GM19463 (cell line): ENCODE data around the gene TUG1.

Source experiments
- ATAC-seq: cut with Tn5 transposase; IDR thresholded peaks from one replicate; pipeline ENCODE4 v1.9.1; 2021; ENCODE audit warnings: mild to moderate bottlenecking, moderate library complexity; ENCODE audit not compliant: unreplicated experiment

Gene TUG1

DNA sequence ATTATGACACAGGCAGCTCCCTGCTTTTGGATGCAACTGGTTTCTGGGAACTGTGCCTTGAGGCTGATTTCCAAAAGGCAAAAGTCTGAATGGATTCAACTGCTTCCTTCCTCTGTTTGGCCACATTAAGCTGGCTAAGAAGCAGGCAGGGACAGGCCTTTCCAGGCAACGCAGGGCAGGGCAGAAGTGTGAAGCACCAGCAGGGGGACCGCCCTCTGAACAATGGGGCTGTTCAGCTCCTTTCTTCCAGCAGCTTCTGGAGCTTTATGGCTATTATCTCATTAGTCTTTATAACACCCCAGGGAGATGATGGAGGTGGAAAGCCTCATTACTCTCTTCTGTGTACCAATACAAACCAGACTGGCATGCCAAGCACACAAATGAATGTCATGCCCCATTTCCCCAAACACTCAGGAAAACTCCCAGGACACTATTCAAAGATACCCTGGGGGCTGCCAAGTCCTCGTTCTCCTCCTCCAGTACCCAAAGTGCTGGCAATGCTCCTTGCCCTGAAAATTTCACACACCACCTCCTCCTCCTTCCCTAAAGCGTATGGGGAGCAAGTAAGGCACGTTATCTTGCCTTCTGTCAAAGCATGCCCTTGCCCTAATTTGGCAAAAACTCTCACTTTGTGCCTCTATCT lies 21.8 kb upstream of the TUG1 start:
- ATAC-seq = no peak

DNA sequence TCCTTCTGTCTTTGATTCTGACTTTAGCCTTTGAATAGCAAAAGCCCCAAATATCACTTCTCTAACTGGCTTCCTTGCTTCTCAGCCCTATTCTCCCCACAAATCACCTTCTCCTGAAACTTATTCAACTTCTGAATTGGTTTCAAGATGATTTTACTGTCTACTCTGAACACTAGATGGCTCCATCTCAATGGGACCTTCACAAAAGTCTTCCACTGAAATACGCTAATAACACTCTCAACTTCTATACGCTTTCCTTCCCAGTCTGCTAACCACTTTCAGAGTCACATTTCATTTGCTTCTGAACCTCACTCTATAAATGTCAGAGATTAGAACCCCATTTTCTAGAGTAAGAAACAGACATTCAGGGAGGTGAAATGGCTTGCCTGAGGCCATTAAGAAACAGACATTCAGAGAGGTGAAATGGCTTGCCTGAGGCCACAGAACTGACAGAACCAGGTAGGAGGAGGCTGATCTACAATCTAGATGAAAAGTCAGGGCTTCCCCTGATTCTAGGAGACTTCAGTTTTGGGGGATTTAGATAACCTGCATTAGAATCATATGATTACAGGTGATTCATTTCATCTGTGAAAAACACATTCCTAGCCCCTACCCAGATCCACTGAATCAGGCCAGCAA lies 21.1 kb upstream of the TUG1 start:
- ATAC-seq = no peak

DNA sequence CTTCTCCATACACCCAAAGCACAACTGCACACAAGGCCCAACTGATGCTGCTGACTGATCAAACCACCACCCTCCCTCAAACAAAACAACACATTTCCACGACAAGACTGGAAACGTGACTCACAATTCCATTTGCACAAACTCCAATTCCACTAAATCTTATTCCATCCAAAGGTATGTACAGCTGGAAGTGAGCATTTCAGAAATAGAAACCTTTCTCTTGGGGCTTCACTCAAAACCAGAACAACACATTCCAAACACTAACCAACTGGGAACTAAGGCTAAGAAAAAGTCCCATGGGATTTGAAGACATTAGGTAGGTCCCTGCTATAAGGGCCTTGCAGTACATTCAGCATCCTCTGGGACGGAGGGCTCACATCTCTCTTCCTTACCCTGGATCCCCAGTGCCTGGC lies 20.1 kb upstream of the TUG1 start:
- ATAC-seq = no peak

DNA sequence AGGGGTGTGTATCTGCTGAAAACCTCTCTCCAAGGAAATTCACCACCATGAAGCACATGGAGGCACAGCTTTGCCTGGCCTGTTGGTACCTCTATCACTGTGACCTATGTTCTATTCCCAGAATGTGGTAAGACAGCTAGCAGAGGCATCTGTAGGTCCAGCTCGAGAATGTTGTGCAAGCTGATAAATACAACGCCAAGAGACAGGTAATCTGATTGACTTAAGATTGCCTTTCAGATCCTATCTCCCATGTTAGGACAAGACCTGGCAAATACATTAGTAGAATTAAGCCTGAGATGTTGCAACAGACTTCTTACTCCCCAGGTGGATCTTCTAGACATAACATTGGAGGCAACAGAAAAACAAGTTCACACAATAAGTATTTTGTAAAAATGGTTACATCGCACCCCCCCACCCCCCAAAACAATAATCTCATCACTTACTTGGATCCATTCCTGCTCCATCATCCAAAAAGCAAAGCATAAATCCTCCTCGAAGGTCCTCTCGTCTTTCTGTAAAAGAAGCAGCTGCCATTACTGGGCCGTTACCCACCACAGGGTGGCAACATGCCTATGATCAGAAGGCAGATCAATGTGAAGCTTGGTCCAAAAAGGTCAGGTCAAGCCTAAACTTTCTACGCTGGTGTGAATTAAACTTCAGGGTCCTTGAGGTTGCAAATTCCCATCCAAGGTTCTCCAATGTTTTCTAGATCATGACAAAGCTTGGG lies 19.0 kb upstream of the TUG1 start:
- no peak for ATAC-seq

DNA sequence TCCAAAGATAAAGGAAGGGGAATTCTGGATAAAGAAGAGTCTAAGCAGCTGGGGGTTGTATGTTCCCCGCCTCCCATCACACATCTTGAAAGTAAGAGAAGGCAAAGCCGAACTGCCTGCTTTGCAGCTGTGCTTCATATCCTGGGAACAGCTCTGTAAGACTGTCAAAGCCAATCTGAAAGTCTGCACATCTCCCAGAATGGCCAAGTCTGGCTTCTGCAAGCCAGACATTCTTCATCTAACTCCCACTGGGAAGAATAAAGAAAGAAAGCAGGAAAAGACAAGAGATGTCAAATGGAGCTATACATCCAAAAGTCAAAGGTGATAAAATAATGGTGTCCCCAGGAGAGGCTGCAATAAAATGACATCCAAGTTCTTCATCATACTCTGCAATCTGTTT lies 15.9 kb upstream of the TUG1 start:
- no peak for ATAC-seq

DNA sequence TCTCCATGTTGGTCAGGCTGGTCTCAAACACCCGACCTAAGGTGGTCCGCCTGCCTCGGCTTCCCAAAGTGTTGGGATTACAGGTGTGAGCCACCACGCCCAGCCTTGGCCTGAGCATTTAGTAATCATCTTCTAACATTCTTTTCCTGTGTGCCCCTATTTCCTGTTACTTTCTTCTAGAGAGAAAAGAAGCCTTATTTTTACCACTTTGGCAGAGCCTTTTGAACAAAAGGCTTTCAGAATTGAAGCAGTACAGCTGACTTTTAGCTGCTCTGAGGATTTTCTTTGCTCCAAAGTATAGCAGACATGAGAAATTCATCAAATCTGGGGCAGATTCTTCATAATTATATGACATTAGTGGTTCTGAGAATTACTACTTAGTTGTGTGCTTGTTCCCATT lies 13.9 kb upstream of the TUG1 start:
- no peak for ATAC-seq

DNA sequence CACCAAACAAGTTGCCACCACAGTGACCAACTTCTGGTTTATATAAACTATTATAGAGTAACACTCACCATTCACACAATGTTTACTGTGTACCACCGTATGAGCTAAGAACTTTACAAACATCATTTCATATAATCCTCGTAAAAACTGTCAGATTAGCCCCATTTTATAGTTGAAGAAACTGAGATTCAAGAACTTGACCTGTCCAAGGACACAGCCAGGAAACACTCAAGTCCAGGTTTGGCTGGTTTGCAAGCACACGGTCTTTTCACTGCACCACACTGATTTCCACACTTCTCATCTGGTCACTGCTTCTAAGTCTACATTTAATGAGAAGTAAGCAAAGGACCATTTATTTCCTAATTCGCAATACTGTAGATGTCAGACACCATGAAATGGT lies 4.2 kb upstream of the TUG1 start:
- no peak for ATAC-seq

DNA sequence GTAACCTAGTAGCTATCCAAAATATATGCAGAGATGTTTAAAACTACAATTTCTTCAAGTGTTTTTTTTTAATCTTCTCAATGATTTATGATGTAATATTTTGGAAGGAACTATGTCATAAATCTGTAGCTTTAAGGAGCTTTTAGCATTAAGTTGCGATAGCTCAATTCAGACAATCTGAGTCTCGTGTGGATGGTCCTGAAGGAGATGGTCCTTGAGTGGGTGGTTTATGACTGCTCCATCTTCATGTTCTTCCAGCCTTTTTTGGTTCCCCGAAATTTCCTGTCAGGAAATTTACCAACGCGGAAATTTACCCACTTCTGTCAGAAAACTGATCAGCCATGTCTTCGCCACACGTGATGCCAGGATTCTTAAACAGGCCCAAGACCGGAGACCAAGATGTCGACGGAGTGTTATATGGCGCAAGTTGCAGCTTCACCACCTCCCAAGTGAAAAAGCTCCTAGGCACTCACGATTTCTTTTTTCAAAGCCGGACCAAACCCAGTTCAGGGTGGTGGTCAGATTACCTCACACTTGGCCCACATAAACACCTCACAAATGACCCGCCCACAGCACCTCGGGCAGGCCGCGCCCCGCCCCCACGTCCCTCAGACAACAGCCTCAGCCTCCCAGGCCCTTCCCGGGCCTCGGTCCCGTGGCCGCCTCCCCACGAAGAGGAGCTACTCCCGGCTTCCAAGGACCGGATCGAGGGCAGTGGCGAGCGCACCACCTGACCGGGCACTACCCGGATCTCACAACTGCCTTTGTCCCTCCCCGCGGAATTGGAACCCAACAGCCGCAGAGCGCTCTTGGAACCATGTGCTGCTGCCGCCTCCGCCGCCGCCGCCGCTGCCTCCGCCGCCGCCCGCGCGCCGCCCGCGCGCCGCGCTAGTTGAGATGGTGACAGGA lies 796 bp upstream of the TUG1 start, which contains the start of gene MORC2:
TSS of gene MORC2 (minus strand) at position 760 of the 909 bp plus-strand sequence. CDS start 885 bp downstream, outside the sequence.
- ATAC-seq = peak; percentile 27

DNA sequence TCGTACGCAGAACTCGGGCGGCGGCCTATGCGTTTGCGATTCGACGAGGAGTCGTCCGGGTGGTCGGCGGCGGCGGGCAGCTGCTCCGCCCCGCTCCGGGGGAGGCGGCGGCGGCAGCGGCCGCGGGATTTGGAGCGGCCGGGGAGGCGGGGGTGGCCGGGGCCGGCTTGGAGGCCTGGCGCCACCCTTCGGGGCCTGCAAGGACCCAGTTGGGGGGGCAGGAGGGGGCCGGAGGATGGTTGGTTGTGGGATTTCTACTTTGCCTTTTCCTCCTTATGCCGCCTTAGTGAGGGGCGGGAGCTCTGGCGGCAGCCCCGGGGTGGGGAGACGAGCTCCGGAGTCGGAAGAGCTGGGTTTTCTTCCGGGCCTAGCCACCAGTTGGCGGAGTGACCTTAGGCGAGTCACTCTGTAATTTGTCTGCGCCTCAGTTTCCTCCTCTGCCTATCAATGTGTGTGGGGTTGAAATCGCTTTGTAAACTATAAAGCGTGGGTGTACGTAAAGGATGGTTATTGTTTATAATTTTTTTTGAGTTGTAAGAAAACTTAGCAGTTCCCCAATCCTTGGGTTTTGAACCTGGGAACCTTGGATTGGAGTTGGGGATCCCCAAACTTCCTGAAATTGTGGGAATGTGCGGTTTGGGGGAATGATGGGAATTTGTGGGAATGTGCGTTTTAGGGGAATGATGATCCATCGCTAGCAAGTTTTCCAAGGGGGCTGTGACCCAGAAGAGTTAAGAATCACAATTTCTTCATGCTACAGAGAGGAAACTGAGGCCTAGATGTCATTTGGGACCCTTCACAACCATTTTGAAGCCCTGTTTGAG lies 679 bp downstream of the TUG1 start:
- peak; percentile 31 for ATAC-seq

DNA sequence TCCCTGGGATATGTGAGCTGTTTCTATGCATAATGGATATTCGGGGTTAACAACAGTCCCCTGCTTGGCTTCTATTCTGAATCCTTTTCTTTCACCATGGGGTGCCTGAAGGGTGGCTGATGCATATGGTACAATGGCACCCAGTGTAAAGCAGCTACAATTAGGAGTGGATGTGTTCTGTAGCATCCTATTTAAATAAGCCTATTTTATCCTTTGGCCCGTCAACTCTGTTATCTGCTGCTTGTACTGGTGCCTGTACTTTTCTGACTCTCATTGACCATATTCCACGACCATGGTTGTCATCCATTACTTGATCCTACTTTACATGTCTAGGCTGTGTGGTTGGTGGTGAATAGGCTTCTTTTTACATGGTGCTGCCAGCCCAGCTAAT lies 1.3 kb downstream of the TUG1 start:
- no peak for ATAC-seq

DNA sequence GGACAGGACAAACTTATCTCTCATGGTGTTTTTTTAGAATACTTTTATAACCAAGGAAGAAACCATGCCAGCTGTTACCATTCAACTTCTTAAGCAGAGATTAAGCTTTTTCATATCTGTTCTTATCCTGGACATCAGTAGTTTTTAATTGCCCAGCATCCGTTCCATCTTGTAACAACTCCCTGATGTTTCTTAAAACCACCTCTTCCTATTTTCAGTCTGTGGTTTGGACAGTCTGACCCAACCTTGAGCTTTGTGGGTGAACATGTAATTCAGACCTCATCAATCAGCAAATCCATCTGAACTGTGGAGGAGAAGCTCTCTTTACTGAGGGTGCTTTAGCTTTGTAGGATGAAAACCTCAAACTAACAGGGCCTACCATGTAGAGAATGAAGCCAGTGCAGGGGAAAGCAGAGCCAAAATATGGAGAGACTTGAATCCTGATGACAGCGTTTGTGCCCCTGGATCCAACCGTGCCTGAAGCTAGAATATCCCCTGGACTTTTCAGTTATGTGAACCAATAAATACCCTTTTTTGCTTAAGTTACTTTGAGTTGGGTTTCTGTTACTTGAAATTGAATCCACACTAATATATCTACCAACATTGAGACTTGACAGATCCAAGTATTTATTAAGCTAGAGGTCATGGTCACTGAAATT lies 9.4 kb downstream of the TUG1 start:
- no peak for ATAC-seq

DNA sequence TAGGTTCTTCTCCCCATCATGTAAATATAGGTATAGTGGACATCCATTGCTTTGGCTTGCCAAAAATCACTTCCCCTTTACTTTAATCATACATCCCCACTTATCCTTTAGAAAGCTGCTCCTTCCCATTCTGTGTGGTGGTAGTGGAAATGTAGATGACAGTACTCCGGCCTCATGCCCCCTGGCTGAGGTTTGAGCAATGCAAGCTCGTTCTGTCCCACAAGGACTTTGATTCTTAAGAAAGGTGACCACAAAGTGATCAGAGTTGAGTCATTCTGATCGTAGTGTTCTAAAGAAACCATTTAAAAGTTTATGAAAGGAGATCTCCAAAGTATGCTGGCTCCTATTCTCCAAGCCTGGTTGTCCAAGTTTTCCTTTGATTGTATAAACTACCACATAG lies 10.9 kb downstream of the TUG1 start:
- ATAC-seq = no peak

DNA sequence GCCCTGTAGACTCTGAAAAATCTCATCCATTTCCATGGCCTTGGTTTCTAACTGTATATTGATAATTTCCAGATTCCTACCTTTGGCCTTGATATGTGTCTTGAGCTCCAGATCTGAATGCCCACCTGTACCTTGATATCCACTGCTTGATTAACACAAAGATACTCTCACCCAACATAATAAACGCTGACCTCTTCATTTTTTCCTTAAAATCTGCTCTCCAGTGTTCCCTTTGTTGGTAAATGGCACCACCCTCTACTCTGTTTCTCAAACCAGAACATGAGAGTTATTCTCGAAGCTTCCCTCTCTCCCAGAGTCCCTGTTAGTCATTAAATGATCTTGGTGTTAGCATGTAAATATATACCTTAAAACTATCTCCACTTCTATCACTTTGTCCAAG lies 13.4 kb downstream of the TUG1 start:
- ATAC-seq = no peak

DNA sequence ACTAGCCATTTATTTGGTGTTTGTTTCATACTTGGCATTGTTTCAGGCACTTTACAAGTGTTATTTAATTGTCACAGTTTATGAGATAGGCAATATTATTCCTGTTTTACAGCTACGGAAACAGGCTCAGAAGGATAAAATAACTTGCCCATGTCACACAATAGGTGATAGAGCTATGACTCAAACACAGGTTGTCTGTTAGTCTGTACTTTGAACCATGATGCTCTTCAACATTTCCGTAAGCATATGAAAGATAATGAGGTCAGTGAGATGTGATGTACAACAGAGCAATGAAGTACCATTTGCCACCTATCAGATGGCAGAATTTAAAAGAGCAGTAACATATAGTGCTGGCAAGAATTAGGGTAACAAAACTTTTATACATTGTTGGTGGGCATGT lies 15.3 kb downstream of the TUG1 start:
- ATAC-seq = no peak

DNA sequence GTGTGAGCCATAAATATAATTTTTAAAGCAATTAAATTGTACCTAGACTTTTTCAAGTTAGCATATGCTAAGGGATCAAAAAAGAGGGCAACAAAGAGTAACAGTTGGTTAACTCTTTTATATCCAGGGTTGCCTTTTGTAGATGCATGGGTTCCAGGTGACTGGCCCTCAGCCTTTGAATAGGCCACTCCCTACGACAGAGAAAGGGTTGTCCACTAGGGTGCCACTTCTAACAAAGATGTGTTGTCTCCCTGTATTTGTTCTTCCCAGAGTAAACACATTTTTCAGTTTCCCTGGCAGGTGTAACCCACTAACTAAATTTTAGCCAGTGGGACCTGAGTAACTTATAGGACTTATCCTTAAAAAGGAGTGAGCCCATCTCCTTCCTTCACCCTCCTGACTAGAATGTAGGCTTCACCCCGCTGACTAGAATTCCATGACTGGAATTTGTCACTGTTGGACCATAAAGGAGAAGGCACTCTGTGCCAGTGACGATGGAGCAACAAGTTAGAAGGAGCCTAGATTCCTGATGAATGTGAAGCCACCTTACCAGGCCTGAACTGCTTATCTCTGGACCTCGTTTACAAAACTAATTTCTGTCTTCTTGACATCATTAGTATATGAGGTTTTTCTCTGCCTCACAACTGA lies 16.6 kb downstream of the TUG1 start:
- no peak for ATAC-seq

DNA sequence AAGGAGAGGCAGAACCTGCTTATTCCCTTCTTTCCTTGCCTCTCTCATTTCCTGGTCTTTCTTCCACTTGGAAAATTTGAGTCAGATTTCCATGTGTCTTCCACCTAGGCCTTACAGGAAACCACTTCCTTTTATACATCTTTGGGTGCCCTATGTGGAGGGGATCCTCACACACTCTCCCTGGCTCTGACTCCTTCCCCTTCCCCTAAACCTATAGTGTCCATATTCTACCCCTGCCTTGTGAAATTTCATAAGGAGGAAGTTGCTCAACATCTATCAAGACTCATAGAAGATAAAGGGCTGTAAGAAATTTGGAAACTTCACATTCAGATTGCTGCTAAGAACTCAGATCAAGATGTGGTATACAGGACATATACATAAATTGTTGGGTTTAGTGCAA lies 20.4 kb downstream of the TUG1 start:
- ATAC-seq = no peak

DNA sequence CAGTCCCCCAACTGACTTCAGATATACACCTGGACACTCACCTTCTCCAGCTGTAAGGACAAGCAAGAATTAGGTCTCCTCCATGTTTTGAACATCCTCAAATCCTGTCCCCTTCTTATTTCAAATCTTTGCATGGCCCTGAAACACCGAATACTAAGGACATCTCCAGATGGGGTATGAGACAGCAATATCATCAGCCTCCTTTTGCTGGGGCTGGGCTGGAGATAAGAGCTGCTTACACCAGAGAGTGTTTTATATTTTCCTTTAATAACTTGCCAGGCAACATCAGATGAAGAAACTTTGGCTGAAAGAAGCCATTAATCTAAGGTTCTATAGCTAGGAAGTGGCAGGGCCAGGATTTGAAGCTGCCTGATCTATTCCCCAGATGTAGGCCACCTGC lies 21.6 kb downstream of the TUG1 start:
- ATAC-seq = no peak

DNA sequence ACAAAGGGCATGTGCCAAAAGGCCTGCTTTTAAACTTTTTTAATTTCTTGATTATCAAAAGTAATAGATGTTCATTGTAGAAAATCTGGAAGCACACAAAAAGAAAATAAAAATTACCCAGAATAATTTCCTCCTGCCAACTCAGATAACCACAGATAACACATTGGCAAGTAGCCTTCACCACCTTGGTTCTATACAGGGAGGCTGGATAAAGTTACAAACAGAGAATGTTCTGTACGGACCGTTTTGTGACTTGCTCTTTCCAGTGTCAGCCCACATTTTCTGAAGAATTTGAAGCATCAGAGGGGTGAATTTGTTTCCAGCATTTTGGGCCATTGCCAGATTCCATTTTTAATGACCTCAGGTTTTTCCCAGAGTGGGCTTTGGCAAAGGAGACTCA lies 23.5 kb downstream of the TUG1 start:
- no peak for ATAC-seq

DNA sequence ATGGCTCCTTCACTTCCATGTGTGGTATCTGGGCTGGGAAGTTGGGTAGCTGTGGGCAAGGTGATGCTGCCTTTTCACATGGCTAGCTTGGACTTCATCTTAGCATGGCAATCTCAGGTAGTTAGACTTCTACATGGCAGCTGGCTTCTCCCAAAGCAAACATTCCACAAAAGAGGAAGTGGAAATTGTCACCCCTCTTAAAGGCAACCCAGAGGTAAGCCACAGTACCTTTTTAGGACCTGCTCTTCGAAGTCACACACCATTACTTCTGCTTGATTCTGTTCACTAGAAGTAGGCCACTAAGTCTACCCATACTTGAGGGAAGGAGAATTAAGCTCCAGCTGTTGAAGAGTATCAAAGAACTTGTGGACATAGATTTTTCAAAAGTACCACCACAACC lies 25.9 kb downstream of the TUG1 start:
- ATAC-seq = no peak
